Stimulated activated CD8-positive, alpha-beta memory T cell treated with anti-CD3 and anti-CD28 coated beads, Interleukin-2, amount 100 ng/mL, for 48 hours (primary cell): ENCODE measurements around the gene LIPH.
"Not testable (repeated sequence)": the region's sequence is repeated elsewhere in the genome, so short reads cannot be mapped to it uniquely, and the experiment has no call there.

Experiments
- DNase-seq, 2 donors: peaks; one replicate each; pipeline ENCODE4 v3.0.0-alpha.2; 2020; ENCODE audit warnings: low read depth in 2 of 2

Gene LIPH

DNA sequence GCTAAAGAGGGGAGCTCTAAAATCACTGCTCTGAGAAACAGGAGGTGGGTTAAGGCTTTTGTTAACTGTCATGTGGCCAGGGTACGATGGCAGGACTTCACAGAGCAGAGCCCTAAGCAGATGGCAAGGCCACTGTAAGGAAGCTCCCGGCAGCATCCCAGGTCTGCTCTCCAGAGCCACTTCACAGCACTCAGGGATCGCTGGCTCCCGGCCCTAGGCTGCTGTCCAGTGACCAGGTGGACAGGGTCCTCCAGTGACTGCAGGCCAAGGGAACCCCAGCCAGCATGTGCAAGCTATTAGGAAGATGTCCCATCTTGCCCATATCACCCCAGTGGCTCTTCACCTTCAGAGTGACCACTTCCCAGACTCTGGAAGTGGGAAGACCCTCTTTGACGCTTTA, 63.9 kb downstream of the LIPH start:
- no peak for DNase-seq

DNA sequence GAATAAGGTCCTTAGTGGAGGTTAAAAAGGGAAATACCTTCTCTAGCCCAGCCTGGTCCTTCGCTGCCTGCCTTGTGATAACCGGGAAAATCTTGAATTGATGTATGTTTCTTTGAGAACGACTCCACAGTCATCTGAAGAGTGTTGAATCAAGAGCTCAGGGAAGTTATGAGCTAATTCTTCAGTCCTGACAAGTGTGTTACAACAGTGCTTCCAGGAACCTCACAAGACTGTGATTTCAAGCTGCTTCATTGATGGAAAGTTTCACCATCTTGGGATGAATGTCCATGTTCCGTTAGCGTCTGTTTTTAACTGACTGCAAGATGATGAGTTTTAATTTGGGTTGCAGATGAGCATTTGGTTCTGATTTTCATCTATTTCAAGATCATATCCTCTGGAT, 66.0 kb downstream of the LIPH start:
- DNase-seq, result no peak

DNA sequence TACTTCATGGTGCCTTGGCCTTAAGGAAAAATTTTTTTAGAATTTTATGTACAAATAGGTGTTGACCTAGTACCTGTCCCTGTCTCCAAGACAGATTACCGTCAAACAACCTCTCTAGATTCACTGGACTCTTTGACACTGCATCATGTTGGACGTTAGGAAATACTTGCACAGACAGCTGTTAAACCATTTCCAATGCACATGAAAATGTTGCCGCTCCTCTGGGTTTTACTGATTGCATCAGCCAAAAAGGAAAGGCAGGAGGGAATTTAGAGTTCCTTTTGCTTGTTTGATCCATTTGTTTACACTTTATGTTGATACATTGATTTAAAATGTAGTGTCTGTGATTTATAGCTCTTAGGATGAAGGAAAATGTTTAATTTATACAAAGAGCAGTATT, 68.1 kb downstream of the LIPH start:
- no peak for DNase-seq

DNA sequence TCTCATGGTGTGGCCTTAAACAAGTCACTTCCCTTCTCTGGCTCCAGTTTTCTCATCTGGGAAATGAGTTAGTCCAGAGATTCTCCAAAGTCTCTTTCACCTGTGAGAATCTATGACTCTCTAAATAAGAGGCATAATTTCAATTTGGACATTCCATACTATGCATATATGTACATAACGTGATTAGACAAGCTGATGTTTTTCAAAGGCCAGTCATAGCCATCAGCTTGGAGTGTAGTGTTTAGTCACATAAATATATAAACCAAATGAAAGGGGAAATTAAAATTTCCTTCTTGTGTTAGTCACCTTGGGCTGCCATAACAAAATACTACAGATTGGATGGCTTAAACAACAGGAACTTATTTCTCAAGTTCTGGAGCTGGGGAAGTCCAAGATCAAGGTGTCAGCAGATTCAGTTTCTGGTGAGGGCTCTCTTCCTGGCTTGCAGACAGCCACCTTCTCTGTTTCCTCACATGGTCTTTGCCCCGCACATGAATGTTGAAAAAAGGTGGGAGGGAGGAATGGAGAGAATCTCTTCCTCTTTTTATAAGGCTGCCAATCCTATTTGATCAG, 72.9 kb downstream of the LIPH start:
- DNase-seq, result no peak

DNA sequence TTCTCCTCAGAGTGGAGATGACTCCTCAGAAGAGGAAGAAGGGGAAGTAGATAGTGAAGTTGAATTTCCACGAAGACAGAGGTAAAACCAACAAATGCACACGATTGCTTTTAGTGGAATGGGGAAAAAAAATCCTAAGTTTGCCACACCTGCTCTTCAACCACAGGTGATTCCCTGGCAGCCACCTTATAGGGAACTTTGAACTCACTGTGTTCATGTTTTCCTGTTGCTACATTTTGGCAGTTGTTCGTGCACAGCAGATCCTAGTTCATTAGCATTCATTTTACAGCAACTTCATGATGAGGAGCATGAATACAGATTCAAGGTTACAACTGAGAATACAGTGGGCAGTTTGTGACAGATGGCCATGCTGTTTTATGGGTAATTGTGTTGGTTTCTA, 75.1 kb downstream of the LIPH start:
- DNase-seq, result no peak

DNA sequence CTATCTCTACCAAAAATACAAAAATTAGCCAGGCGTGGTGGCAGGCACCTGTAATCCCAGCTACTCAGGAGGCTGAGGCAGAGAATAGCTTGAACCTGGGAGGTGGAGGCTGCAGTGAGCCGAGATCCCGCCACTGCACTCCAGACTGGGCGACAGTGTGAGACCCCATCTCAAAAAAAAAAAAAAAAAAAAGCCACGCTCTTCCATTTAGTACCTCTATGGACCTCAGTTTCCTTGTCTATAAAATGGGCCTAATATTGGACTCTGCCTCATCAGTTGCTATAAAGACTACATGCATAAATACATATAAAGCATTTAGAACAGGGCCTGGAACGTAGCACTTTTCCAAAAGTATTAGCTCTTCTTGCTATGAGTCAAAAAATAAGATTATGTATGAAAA, 77.5 kb downstream of the LIPH start:
- DNase-seq, result not testable (repeated sequence)

DNA sequence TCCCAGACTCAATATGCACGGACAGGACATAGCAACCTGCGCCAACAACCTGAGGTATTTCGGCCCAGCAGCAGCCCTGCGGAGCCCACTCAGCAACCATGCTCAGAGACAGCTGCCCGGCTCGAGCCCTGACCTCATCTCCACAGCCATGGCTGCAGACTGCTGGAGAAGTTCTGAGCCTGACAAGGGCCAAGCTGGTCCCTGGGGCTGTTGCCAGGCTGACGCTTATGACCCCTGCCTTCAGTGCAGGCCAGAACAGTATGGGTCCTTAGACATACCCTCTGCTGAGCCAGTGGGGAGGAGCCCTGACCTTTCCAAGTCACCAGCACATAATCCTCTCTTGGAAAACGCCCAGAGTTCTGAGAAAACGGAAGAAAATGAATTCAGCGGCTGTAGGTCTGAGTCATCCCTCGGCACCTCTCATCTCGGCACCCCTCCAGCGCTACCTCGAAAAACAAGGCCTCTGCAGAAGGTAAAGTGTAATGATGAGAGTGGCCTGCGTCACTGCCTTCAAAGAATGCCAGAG, 79.0 kb downstream of the LIPH start:
- DNase-seq, result no peak

DNA sequence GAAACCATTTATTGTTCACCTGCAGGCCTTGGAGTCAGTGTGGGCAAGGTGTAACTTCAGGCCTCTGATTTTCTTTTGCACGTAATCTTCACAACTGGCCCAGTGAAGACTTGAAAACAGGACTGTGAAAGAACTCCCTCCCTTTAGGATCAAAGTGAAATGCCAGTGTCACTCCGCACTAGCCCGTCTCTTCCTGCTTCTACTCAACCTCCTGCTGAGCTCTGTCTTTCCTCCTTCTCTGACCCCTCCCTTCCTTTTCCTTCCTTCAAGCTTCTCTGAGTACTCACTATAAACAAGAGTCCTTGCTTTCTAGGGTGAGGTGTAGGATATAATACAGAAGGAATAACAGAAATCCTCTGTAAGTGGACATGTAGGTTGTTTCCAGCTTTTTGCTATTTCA, 82.1 kb downstream of the LIPH start:
- DNase-seq, result no peak

DNA sequence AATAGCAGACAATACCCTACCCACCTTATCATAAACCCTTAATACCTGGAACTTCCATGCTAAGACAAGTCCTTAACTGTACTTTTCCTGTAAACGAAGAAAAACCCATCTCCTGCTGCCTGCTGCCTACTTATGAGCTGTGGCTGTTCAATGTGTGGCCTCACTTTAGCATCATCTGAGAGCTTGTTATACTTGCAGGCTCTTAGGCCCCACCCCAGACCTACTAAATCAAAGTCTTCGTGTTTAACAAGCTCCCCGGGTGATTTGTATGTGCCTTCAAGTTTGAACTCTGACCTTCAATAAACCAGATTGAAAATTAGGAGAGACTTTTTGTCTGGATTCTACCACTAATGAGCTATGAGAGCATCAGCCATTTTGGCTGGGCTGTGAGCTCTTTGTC, 82.8 kb downstream of the LIPH start:
- DNase-seq, result no peak

DNA sequence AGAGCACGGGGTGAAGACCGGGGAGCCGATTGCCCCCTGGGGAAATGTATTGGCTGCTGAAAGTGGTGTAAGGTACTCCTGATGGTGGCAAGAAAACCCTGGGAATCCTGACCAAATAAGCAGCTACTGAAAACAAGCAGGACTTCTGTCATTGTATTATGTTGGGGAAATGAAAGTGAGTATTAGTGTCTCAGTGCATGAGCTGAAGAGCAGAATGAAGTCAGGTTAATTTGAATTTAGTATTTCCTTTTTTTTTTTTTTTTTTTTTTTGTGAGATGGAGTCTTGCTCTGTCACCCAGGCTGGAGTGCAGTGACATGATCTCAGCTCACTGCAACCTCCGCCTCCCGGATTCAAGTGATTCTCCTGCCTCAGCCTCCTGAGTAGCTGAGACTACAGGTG, 86.3 kb downstream of the LIPH start:
- DNase-seq, result not testable (repeated sequence)

DNA sequence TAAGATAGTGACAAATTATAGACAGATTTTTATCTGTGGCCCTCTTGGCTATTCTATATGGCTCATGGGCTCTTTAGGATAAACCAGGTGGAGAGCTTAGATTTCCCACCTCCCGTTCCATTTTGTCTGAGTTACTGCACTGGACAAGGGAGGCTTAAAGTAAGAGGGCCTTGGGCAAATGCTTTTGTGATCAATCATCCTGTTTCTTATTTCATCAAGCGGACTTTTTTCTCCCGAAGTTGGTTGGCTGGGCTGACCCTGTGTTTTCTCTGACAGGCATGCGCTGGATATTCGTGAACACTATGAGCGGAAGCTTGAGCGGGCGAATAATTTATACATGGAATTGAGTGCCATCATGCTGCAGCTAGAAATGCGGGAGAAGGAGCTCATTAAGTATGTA, 86.9 kb downstream of the LIPH start:
- no peak for DNase-seq

DNA sequence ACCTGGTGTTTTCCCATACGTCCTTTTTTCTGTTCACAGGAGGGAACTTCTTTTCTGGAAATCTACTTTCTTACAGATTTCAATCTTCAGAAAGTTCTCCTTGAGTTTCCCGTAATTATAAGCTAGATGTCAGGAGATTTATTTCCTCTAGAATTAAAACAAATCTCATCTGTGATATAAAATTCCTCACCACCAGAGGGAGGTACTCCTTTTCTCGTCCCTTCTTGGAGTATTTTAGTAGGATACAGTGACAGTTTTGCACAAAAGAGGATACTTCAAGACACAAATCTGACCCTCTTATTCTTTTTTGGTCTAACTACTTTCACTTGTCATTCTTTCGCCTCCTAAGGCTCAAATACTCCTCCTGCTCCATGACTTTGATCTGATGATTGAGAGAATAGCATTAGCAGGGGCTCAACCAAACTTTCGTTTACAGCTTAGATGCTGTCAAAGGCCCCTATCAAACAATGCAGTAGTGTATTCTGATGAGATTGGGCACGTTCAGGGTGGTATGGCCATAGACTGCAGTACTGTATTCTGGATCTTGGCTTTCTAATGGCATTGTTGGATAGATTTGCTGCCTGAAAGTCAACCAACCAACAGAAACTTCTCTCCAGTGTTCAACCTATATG, 91.6 kb downstream of the LIPH start:
- no peak for DNase-seq

DNA sequence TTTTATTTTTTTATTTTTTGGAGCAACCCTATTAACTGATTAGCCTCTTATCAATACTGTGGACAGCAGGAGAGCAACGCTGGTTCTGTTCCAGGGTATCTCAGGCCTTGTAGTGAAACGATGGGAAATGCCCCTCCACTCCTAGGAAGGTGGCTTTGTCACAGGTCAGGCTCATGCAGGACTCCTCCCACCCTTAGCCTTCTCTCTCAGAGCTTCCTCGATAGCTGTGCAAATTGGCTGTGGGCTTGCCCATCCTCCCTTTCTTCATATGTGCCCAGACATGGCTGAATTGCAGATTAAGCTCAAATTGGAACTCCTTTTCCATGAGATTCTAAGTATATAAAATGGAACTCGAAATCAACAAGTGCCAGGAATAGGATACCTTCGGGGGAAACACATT, 92.1 kb downstream of the LIPH start:
- DNase-seq, result no peak

DNA sequence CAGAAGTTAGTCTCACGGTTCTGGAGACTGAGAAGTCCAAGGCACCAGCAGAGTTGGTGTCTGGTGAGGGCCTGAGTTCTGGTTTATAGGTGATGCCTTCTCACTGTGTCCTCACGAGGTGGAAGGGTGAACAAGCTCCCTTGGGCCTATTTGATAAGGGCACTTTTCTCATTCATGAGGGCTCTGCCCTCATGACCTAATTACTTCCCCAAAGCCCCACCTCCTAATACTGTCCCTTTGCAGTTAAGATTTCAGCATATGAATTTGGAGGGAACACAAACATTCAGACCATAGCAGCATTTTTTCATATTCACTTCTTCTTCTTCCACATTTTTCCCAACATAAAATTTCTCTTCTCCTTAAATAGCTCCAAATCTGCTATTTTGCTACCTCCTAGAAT, 95.0 kb downstream of the LIPH start:
- DNase-seq, result no peak
